ENCODE data around the gene KCNC2.

The KCNC2 gene

DNA sequence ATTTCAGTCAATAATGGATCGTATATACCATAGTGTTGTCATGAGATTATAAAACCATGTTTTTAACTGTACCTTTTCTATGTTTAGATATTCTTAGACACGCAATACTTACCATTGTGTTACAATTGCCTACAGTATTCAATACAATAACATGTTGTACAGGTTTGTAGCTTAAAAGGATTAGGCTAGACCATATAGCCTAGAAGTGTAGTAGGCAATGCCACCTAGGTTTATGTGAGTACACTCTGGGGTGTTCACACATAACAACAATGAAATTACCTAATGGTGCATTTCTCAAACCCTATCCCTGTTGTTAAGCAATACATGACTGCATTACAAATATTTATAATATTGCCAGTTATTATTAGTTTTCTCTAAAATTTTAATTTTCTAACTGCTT lies 144.2 kb downstream of the KCNC2 start:
- no peak for DNase-seq (ENCODE audit: low read depth in 2 of 2, low spot score in 1 of 2)

DNA sequence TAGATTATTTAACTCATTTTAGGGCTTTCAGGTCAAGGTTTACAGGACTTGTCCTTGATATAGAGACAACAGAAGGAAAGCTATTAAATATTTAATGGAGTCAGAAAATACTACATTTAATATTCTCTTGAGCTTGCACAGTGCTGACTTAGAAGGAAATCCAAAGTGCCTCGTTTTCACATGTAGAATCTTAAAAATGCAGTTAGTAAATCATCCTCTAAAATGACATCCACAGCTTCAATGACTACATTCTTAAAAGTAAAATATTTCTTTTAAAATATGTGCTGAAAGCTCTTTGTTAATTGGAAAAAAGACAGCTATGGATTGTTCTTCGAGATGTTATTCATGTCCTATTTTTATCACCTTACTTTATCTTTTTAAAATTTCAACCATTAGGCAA lies 146.9 kb downstream of the KCNC2 start:
- no peak for DNase-seq (ENCODE audit: low read depth in 2 of 2, low spot score in 1 of 2)

DNA sequence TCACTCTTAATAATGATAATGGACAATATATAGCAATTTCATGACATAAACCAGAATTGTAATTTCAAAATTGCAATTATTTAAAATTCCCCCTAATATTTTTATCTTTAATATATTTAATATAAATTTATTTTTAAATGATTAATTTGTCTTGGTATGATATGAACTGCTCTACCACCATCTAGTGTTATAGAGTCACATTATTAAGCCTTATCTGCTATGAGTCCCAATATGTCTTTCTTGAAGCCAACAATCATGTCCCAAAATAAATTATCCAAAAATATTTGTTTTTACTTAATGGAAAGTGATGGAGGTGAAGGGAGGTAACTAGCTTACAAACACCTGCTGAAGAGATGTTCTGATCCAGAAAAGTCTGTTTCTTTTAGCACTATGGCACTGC lies 151.4 kb downstream of the KCNC2 start:
- DNase-seq (ENCODE audit: low read depth in 2 of 2, low spot score in 1 of 2): no peak

DNA sequence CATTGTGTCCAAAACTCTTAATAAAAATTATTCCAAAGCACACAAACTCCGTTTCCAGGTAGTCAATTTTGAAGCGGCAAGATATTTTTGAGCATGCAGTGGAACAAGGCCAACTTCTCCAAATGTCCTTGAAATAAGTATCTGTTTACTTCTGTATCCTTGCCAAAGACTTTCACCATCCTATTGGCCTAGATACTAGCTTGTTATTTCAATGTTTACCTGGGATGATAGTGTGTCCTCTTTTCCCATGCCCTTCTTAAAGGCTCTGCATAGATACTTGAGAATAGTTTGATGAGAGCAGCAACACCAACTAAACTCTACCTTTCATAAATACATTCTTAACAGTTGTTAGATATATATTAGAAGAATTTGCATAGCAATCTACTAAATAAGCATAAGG lies 160.9 kb downstream of the KCNC2 start:
- DNase-seq (ENCODE audit: low read depth in 2 of 2, low spot score in 1 of 2): no peak

DNA sequence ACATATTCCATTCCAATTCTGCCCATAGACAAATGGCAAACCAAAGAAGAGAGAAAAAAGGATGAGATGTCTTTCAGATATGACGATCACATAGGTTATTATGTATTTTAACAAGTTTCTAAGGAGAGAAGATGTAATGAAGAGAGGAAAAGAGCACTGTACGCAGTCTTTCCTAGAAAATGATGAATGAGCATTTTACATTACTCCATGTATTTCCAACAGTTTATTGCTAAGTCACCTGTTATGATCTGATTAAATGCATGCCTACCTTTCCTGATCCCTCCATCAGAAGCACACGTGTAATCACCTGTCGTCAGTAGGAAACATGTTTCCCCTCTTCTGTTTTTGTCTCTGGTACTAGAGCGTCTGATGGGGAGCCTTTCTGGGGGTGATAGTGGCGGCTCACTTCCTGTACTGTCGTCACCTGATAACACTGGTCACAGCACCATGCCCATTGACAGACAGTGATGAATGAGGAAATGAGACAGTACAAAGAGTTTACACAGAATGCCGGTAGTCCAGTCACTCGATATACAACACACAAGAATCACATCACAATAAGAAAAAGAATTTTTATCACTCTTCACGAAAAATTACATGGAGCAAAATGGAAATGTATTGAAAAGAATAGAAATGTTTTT lies 161.6 kb downstream of the KCNC2 start:
- DNase-seq (ENCODE audit: low read depth in 2 of 2, low spot score in 1 of 2): no peak

DNA sequence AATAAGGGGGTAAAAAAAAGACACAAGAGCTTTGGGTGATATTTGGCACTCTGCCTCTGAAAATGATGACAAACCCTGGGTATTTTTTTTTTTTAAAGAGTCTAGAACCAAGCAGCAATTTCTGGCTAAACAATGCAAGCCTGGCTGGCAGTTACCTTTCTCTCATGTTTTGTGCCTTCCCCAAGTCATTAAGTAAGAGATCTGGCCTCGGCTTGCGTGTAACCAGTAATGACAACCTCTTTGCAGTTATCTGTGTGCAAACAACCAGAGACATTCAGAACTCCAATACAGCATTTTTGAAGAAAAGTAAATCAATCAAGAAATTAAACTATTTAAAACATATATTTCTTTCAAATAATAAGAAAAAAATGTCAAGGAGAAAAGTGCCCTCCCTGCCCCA lies 167.5 kb downstream of the KCNC2 start:
- no peak for DNase-seq (ENCODE audit: low read depth in 2 of 2, low spot score in 1 of 2)

DNA sequence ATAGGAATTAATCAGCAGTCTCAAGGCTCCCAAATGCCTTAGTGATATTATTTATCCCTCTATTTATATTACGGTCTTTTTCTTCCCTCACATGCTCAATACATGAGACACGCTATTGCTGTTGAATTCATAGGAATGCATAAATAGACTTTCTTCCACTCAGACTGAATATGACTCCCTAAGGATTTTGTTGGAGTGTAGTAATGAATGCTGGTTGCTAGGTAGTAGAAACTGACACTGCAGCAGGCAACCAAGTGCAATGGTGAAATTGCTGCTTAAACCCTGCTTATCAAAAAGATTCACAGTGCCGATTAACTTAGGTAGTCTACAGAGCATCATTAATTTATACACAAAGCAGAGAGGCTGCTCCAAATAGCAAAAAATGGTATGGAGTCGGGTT lies 168.2 kb downstream of the KCNC2 start:
- no peak for DNase-seq (ENCODE audit: low read depth in 2 of 2, low spot score in 1 of 2)

DNA sequence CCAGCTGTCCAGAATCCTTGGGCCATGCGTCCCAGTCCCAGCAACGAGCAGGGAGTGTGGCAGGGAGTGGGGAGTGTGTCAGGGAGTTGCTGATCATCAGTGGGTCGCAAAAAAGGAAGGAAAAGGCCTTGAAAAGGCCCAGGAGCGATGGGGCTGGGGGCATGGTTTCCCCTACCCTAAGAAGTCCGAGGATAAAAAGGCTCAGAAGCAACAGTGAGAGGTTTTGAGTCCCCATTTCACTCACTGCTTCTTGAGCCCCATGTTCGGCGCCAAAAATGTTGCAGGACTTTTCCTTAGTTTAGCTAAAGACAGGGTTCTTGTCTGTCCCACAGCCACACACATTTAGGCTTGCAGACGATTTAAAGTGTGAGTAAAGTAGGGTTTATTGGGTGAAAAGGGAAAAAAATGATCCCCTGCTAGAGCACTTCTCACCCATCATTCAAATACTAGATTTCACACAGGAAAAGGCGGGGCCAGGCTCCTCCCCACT lies 189.5 kb downstream of the KCNC2 start:
- DNase-seq (ENCODE audit: low read depth in 2 of 2, low spot score in 1 of 2): no peak

DNA sequence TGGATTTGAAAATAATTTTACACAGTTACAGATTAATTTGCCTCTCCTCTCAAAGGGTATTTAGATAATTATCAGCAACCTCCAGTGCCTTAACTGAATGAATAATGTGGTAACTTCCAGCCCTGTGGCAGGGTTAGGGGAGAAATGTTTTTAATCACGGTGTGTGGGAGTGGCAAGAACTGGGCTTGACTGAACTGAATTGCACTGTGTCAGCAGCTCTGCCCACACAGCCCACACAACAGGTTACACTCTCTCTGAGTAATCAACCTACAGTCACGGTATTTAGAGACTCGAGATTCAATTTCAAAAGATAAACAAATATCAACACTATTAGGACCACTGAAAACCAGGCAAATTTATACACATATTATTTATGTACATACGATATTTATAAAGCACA lies 198.5 kb downstream of the KCNC2 start:
- peak in 1 of 2 donors; percentile 0 for DNase-seq (ENCODE audit: low read depth in 2 of 2, low spot score in 1 of 2)

DNA sequence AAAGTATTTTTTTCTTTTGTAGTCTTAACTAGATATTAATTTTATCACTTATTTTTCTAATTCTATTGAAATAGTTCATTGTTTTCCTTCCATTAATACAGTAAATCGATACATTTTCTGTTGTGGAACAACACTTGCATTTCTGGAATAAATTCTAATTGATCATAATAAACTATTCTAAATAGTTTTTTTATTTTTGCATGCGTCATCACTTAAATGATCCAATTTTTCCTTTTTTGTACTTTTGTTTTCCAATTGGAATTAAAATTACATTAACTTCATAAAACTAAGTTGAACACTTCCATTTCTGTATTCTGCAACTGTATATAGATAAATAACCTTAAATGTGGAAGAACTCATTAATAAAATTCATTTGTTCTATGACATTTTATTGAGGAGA lies 202.5 kb downstream of the KCNC2 start:
- no peak for DNase-seq (ENCODE audit: low read depth in 2 of 2, low spot score in 1 of 2)

DNA sequence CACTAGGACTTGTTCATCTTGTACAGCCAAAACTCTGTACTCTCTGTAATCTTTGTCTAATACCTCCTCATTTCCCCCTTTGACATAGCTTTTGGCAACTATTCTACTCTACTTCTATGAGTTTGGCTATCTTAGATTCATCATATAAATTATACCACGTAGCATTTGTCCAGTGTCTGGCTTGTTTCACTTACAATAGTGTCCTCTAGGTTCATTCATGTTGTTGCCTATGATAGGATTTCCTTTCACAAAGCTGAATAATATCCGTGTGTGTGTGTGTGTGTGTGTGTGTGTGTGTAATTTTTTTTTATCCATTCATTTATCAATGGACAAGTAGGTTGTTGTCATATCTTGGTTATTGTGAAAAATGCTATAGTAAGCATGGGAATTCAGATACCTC lies 209.5 kb downstream of the KCNC2 start:
- no peak for DNase-seq (ENCODE audit: low read depth in 2 of 2, low spot score in 1 of 2)

DNA sequence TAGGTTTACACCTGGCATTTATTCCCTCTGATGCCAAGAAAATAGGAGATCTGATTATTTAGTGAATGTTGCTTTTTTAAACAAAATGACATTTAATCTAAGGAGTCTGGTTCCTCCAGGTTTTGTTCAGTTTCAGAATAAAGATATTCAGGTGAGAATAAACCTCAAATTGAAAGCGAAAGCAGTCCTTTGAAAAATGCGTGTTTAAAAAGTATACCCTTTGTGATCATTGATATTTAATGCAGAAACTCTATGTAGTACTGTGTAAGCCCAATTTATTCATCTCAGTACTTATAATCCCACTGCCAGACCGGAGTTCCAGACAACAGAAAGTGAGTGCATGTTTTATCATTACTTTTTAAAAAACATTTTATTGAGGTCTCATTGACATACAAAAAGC lies 210.2 kb downstream of the KCNC2 start:
- no peak for DNase-seq (ENCODE audit: low read depth in 2 of 2, low spot score in 1 of 2)
